Measurements from ENCODE around the gene CALML3.

DNA sequence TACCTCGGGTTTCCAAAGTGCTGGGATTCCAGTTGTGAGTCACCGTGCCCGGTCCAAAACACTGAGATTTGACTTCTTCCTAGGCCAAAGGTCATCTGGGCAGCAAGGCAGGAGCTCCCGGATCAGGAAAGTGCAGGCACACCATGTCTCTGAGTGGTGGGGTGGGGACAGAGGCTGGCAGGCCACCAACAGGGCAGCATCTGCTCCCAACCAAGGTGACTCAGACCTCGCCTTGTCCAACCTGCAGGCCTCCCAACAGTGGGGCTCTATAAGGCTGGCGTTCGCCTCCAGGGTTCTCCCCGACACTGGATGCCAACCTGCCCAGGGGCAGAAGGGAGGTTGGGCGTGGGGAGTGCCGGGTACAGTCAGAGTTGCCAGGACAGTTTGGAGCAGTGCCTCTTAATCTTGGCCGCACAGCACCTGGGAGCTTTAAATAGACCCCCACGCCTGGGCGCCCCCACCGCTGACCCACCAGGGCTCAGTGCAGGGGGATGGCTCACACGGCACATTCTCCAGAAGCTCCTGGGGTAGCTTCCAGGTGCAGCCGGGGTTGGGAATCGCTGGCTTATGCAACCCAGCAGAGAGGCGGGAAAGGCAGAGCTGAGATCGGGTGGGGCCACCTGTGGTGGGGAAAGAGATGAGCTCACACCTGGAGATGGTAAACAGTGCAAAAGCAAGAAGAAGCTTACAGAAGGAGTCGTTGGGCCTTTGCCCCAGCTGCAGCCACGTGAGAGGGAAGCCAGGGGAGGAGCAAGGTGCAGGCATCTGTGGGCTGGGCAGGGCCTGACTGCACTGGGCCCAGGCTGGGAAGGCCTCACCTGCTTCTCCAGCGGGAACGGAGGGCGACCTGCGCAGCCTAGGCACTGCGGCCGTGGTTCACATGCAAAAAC is 36.2 kb upstream of the CALML3 start:
- TF ChIP-seq CTCF (IDR thresholded peaks at IDR 0.05): no peak
- no peak for TF ChIP-seq EZH2phosphoT487 (IDR thresholded peaks at IDR 0.05)
- TF ChIP-seq EZH2 (IDR thresholded peaks at IDR 0.05): no peak
